B cell (primary cell): ENCODE measurements around the gene DCTN3. TPM values are rescaled to one million over a fixed set of nuclear protein-coding genes. Genes with fewer than 3 reads are reported as not detected.

Source experiments
- ATAC-seq: fragments of 200-7000 bp; cut with Tn5 transposase; one replicate; pipeline ENCODE4 v1.10.0; 2021; ENCODE audit warnings: low read depth, mild to moderate bottlenecking, moderate number of reproducible peaks, moderate library complexity
- CTCF ChIA-PET: fragments of 350-600 bp; sonication (Branson Sonifier 250); formaldehyde crosslinking; loops from one replicate; lab custom pipeline; 2021; ENCODE audit warnings: antibody characterized with exemption, inconsistent platforms; lab: Charles Lee
- POLR2A ChIA-PET: fragments of 350-600 bp; sonication (Branson Sonifier 250); formaldehyde crosslinking; loops from one replicate; lab custom pipeline; 2021; ENCODE audit warnings: antibody characterized with exemption; lab: Charles Lee
- DNase-seq: peaks from one replicate; pipeline ENCODE4 v3.0.0; 2013
- H2AFZ ChIP-seq: 2 replicates; pipeline ENCODE4 v1.6.1; 2012; ENCODE audit warnings: mild to moderate bottlenecking, low read depth, low read length; ENCODE audit not compliant: insufficient read depth, poor library complexity, severe bottlenecking
- H3K27ac ChIP-seq, 2 donors: 1 replicate in 1 of 2; 2 replicates in 1 of 2; pipeline ENCODE4 v1.5.1; 2012 to 2013; ENCODE audit warnings: low read length in 2 of 2, mild to moderate bottlenecking in 2 of 2, moderate library complexity in 1 of 2
- H3K27me3 ChIP-seq, 4 experiments: fragments of 200-600 bp in 1 of 4; sonication (generic) in 1 of 4; replicated peaks in 1 of 4; 1 replicate in 2 of 4; 2 replicates in 2 of 4; pipeline versions ENCODE4 v1.6.1 to v1.7.0; 2013 to 2016; ENCODE audit warnings: low read length in 3 of 4, mild to moderate bottlenecking in 2 of 4, mixed read lengths in 1 of 4, moderate library complexity in 1 of 4; ENCODE audit not compliant: insufficient read depth in 4 of 4, control insufficient read depth in 3 of 4; ENCODE audit errors: control extremely low read depth in 1 of 4
- H3K36me3 ChIP-seq, 2 experiments: replicated peaks in 1 of 2; 1 replicate in 1 of 2; 2 replicates in 1 of 2; pipeline versions ENCODE4 v1.6.1 to v1.7.1; 2013; ENCODE audit warnings: low read length in 1 of 2; ENCODE audit not compliant: insufficient read depth in 2 of 2, control insufficient read depth in 1 of 2; ENCODE audit errors: control extremely low read depth in 1 of 2, extremely low read depth in 1 of 2
- H3K4me1 ChIP-seq, 2 donors: fragments of 200-600 bp in 1 of 2; sonication (generic) in 1 of 2; 1 replicate in 1 of 2; 2 replicates in 1 of 2; pipeline versions ENCODE4 v1.5.1 to v1.6.1; 2013 to 2017; ENCODE audit warnings: low read length in 2 of 2; ENCODE audit not compliant: control insufficient read depth in 2 of 2, insufficient read depth in 2 of 2
- H3K4me2 ChIP-seq: replicated peaks from 2 replicates; pipeline ENCODE3; 2012; ENCODE audit warnings: mild to moderate bottlenecking, low read depth, low read length; ENCODE audit not compliant: poor library complexity, severe bottlenecking
- H3K4me3 ChIP-seq, 5 experiments: fragments of 200-600 bp in 1 of 5; sonication (generic) in 1 of 5; 1 replicate in 3 of 5; 2 replicates in 2 of 5; pipeline versions ENCODE4 v1.5.1 to v1.7.0; 2011 to 2016; ENCODE audit warnings: low read length in 4 of 5, mild to moderate bottlenecking in 4 of 5, low read depth in 2 of 5, control low read depth in 1 of 5, moderate library complexity in 1 of 5; ENCODE audit not compliant: insufficient read depth in 1 of 5; ENCODE audit errors: control extremely low read depth in 1 of 5, extremely low read depth in 1 of 5
- H3K79me2 ChIP-seq: fragments of 200-600 bp; sonication (generic); one replicate; pipeline ENCODE4 v1.6.0; 2016; ENCODE audit warnings: low read length; ENCODE audit not compliant: control insufficient read depth, insufficient read depth
- H3K9ac ChIP-seq: fragments of 200-600 bp; sonication (generic); 2 replicates; pipeline ENCODE4 v1.6.1; 2017; ENCODE audit warnings: mild to moderate bottlenecking, low read length, moderate library complexity
- H3K9me3 ChIP-seq, 3 donors: one replicate each; pipeline versions ENCODE4 v1.6.1 to v1.7.1; 2013; ENCODE audit warnings: low read length in 2 of 3; ENCODE audit not compliant: control insufficient read depth in 2 of 3, insufficient read depth in 1 of 3; ENCODE audit errors: control extremely low read depth in 1 of 3
- H4K20me1 ChIP-seq: 2 replicates; pipeline ENCODE4 v1.6.0; 2012; ENCODE audit warnings: mild to moderate bottlenecking, low read length; ENCODE audit not compliant: insufficient read depth, control insufficient read depth, poor library complexity, severe bottlenecking
- H3K27ac Mint-ChIP-seq: one replicate; pipeline ENCODE4 v1.8.0; 2021; ENCODE audit warnings: mixed read lengths
- H3K27me3 Mint-ChIP-seq: one replicate; pipeline ENCODE4 v1.8.0; 2021; ENCODE audit warnings: mixed read lengths
- H3K4me1 Mint-ChIP-seq: one replicate; pipeline ENCODE4 v1.8.0; 2021; ENCODE audit warnings: mixed read lengths
- H3K4me3 Mint-ChIP-seq: one replicate; pipeline ENCODE4 v1.8.0; 2021; ENCODE audit warnings: mixed read lengths
- H3K9me3 Mint-ChIP-seq: one replicate; pipeline ENCODE4 v1.8.0; 2022; ENCODE audit warnings: mixed read lengths; ENCODE audit not compliant: insufficient read depth
- CTCF ChIP-seq: fragments of 200-600 bp; IDR thresholded peaks from one replicate; pipeline ENCODE4 v1.8.0; 2022; ENCODE audit warnings: antibody characterized with exemption, mild to moderate bottlenecking
- EZH2 ChIP-seq: IDR thresholded peaks from 2 replicates; pipeline ENCODE4 v1.6.1; 2012; ENCODE audit warnings: borderline replicate concordance, low read depth, mild to moderate bottlenecking, moderate library complexity, low read length; ENCODE audit not compliant: insufficient read depth, poor library complexity, severe bottlenecking
- WGBS: methylation state at CpG from one replicate; pipeline ENCODE4 v1.1.5; 2013; ENCODE audit warnings: missing lambda C conversion rate; ENCODE audit not compliant: insufficient coverage; 5-methylcytosine and 5-hydroxymethylcytosine counted together
- intact Hi-C: fragments of 100-400 bp; cut with micrococcal nuclease; formaldehyde crosslinking; loops from one replicate; pipeline ENCODE4 v1.10.0; 2022
- polyA plus RNA-seq: library from polyadenylated mRNA; depleted of rRNA; stranded (reverse); fragments of >200 nt; gene quantifications from 2 replicates; pipeline ENCODE4 v1.2.3, GENCODE V29; 2012
- total RNA-seq, 2 donors: library from RNA; stranded (reverse); fragments of 120-200 nt in 1 of 2; gene quantifications; 1 replicate in 1 of 2; 2 replicates in 1 of 2; pipeline versions ENCODE4 v1.2.3 to v1.2.4, GENCODE V29; 2013 to 2022

DCTN3 gene
- total and polyA plus RNA-seq, 2 donors (not counting 1 experiment from before 2014, with no cell fraction given) = 48.2 to 75.0 TPM

GRCh38 chr9:34572628-34573027 lies 47.7 kb downstream of the DCTN3 start:
- intact Hi-C loops = no loop called here
- peaks cover 0 to 43% (median 15%) of the 10 kb centered on the region in 4 experiments for H3K27me3 ChIP-seq
- no peak for ATAC-seq

GRCh38 chr9:34572092-34572491 lies 48.2 kb downstream of the DCTN3 start:
- intact Hi-C loops = no loop called here
- ATAC-seq (no peak), DNase-seq (no peak)
- no peak for TF ChIP-seq EZH2
- no peak for TF ChIP-seq CTCF
- H3K9ac ChIP-seq = no peak overlapping the region
- Mint-ChIP-seq H3K4me1 (peaks cover under 1% of the 10 kb centered on the region), H3K27me3 (peaks cover 55% of the 10 kb centered on the region), H3K9me3 (no peaks in the 10 kb centered on the region), H3K4me3 (no peak overlapping the region), H3K27ac (no peak overlapping the region)
- no peak overlapping the region for H3K4me2 ChIP-seq
- ChIA-PET CTCF (no interaction called here), POLR2A (no interaction called here)
- H4K20me1 ChIP-seq = no peaks in the 10 kb centered on the region
- H3K27ac ChIP-seq = no peak overlapping the region
- H3K9me3 ChIP-seq = peaks cover 0 to 3% (median 0%) of the 10 kb centered on the region in 3 donors
- H3K36me3 ChIP-seq = no peaks in the 10 kb centered on the region
- peaks cover 0 to 38% (median 10%) of the 10 kb centered on the region in 4 experiments for H3K27me3 ChIP-seq
- no peaks in the 10 kb centered on the region for H3K4me1 ChIP-seq
- no peak overlapping the region for H3K4me3 ChIP-seq
- no peak overlapping the region for H2AFZ ChIP-seq
- no peaks in the 10 kb centered on the region for H3K79me2 ChIP-seq

More at GRCh38 chr9:34572628-34573027, 47.7 kb downstream of the DCTN3 start:
- ChIA-PET CTCF (no interaction called here), POLR2A (no interaction called here)
- TF ChIP-seq EZH2 (no peak), CTCF (no peak)
- Histone ChIP-seq H3K4me1 (peaks cover 3 to 5% of the 10 kb centered on the region in 2 donors), H3K79me2 (no peaks in the 10 kb centered on the region), H3K9ac (no peak overlapping the region), H3K4me3 (no peak overlapping the region), H2AFZ (no peak overlapping the region), H3K9me3 (peaks cover 0 to 3% (median 0%) of the 10 kb centered on the region in 3 donors), H3K27ac (no peak overlapping the region), H4K20me1 (no peaks in the 10 kb centered on the region), H3K36me3 (no peaks in the 10 kb centered on the region), H3K4me2 (no peak overlapping the region)
- H3K27me3 Mint-ChIP-seq = peaks cover 55% of the 10 kb centered on the region
- no peak for DNase-seq
- H3K4me1 Mint-ChIP-seq = peaks cover 6% of the 10 kb centered on the region
- no peak overlapping the region for H3K27ac Mint-ChIP-seq
- H3K4me3 Mint-ChIP-seq = no peak overlapping the region
- 88% methylated on average over 6 of the region's 6 CpGs for WGBS
- H3K9me3 Mint-ChIP-seq = no peaks in the 10 kb centered on the region
